Bronchial epithelial cell (primary cell): Measurements from ENCODE around the gene WNK4. TPM values are rescaled to one million over a fixed set of nuclear protein-coding genes. Genes with fewer than 3 reads are reported as not detected.

Experiments used
- DNase-seq: peaks from one replicate; pipeline ENCODE4 v3.0.0-alpha.2; 2010; ENCODE audit warnings: low read depth
- FAIRE-seq: peaks from 2 replicates; lab custom pipeline; 2011; peaks lifted over from hg19 to GRCh38; lab: Jason Lieb, UNC
- H3K27me3 ChIP-seq: 2 replicates; pipeline ENCODE4 v1.5.1; 2011; ENCODE audit warnings: low read length; ENCODE audit not compliant: control insufficient read depth, insufficient read depth
- H3K36me3 ChIP-seq: 2 replicates; pipeline ENCODE4 v1.5.1; 2011; ENCODE audit warnings: low read length; ENCODE audit not compliant: control insufficient read depth, insufficient read depth
- H3K4me3 ChIP-seq: 2 replicates; pipeline ENCODE4 v1.5.1; 2011; ENCODE audit warnings: mild to moderate bottlenecking, low read depth, low read length, control low read depth
- total RNA-seq: library from RNA; depleted of rRNA; stranded (reverse); fragments of >200 nt; gene quantifications from 2 replicates; pipeline ENCODE4 v1.2.1, GENCODE V29; 2014
- TF ChIP-seq, protein P1 (sequence below): IDR thresholded peaks from 2 replicates; pipeline ENCODE4 v1.5.1; 2011; ENCODE audit warnings: mild to moderate bottlenecking, moderate library complexity, low read length, control low read depth, inconsistent platforms; ENCODE audit not compliant: insufficient read depth, severe bottlenecking

WNK4 gene
- total RNA-seq, 1 donor from 2014 or later, result under 0.01 TPM

DNA sequence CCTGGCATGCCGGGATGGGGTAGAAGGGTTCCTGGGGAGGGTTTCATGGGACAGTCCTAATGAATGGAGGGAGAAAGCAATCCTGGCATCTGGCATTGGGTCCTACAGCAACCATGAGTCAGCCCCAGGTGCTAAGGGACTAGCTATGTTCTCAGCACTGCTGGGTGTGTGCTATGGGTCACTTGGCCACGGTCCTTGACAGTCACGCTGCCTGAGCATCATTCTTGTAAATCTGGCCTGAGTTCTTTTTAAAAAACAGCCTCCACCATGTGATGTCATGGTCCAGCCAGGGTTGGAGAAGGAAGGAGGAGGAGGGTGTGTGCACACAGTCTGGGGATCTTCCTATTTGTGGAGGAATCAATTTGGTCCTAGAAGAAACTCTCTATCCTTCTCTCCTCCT, 25.6 kb upstream of the WNK4 start:
- FAIRE-seq (no peak), DNase-seq (peak; percentile 52)

GRCh38 chr17:42759982-42760651, 20.3 kb upstream of the WNK4 start:
- H3K4me3 ChIP-seq, result no peak overlapping the region

More for the DNA sequence above, 25.6 kb upstream of the WNK4 start:
- TF ChIP-seq, protein P1, sequence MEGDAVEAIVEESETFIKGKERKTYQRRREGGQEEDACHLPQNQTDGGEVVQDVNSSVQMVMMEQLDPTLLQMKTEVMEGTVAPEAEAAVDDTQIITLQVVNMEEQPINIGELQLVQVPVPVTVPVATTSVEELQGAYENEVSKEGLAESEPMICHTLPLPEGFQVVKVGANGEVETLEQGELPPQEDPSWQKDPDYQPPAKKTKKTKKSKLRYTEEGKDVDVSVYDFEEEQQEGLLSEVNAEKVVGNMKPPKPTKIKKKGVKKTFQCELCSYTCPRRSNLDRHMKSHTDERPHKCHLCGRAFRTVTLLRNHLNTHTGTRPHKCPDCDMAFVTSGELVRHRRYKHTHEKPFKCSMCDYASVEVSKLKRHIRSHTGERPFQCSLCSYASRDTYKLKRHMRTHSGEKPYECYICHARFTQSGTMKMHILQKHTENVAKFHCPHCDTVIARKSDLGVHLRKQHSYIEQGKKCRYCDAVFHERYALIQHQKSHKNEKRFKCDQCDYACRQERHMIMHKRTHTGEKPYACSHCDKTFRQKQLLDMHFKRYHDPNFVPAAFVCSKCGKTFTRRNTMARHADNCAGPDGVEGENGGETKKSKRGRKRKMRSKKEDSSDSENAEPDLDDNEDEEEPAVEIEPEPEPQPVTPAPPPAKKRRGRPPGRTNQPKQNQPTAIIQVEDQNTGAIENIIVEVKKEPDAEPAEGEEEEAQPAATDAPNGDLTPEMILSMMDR, result no peak
- no peaks in the 10 kb centered on the region for H3K36me3 ChIP-seq
- H3K4me3 ChIP-seq, result no peak overlapping the region
- H3K27me3 ChIP-seq, result peaks cover 3% of the 10 kb centered on the region

GRCh38 chr17:42760652-42761581, 19.5 kb upstream of the WNK4 start, which contains the start of gene RAMP2:
Gene RAMP2, plus strand, starts transcription at chr17:42761227. Its CDS starts 35 bp downstream, at chr17:42761262.
- TF ChIP-seq, protein P1, result no peak
- FAIRE-seq, result no peak
- no peak for DNase-seq
- H3K36me3 ChIP-seq, result no peaks in the 10 kb centered on the region
- peak within 1 kb of the TSS; percentile 24 for H3K4me3 ChIP-seq
- H3K27me3 ChIP-seq, result peaks cover 20% of the 10 kb centered on the region

More at GRCh38 chr17:42759982-42760651, 20.3 kb upstream of the WNK4 start:
- no peak for DNase-seq
- no peaks in the 10 kb centered on the region for H3K36me3 ChIP-seq
- no peak for FAIRE-seq
- TF ChIP-seq, protein P1, result no peak
- peaks cover 20% of the 10 kb centered on the region for H3K27me3 ChIP-seq

DNA sequence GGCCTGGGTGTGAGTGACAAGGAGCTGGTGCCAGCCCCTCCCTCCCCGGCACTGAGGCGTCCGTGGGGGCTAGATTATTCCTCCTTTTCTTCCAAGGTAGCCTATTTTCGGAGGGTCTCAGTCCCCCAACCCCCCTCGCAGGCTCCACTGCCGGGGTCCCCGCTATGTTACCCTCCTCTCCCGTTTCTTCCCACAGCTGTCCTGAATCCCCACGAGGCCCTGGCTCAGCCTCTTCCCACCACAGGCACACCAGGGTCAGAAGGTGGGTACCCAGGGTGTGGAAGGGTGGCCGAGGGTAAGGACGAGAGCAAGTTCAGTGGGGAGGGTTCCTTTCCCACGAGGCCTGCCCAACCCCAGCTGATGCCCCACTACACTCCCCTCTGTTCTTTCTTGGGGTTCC, 18.8 kb upstream of the WNK4 start:
- Histone ChIP-seq H3K4me3 (peak overlapping the region; percentile 24), H3K36me3 (no peaks in the 10 kb centered on the region), H3K27me3 (peaks cover 20% of the 10 kb centered on the region)
- DNase-seq, result no peak
- TF ChIP-seq, protein P1, result no peak
- no peak for FAIRE-seq

GRCh38 chr17:42766124-42766523, 14.3 kb upstream of the WNK4 start:
- H3K27me3 ChIP-seq, result peaks cover 8% of the 10 kb centered on the region
- FAIRE-seq (peak; percentile 28), DNase-seq (peak; percentile 68)
- H3K36me3 ChIP-seq, result no peaks in the 10 kb centered on the region
- no peak overlapping the region for H3K4me3 ChIP-seq
- TF ChIP-seq, protein P1, result no peak
